ENCODE measurements around the gene RPH3AL. TPM values are rescaled to one million over a fixed set of nuclear protein-coding genes. Genes with fewer than 3 reads are reported as not detected.

RPH3AL gene
- total and polyA plus RNA-seq, 10 of the 15 experiments (the other 5 are each of a cell fraction or from before 2014, with no cell fraction given): 0.04 to 1.2 (median 0.47) TPM; not detected in 2

- no peak for TF ChIP-seq ZNF687 (IDR thresholded peaks at IDR 0.05)
- no peak for TF ChIP-seq KAT2A (conservative IDR thresholded peaks at IDR 0.05; ENCODE audit: control insufficient read depth, low read depth, low read length)
- TF ChIP-seq SMC3 (IDR thresholded peaks at IDR 0.05; ENCODE audit: borderline replicate concordance, low read length): peak; percentile 57
- no peak for TF ChIP-seq CBX3 (IDR thresholded peaks at IDR 0.05; ENCODE audit: borderline replicate concordance, low read depth)
- no peak for TF ChIP-seq SRF (IDR thresholded peaks at IDR 0.05; ENCODE audit: low read depth in 2 of 2, low read length in 2 of 2)
- no peak for TF ChIP-seq JUND (IDR thresholded peaks at IDR 0.05; ENCODE audit: low read depth, low read length)
- TF ChIP-seq RELB (IDR thresholded peaks at IDR 0.05; ENCODE audit: low read depth): no peak
- no peak for TF ChIP-seq POLR2A (IDR thresholded peaks at IDR 0.05; ENCODE audit: low read depth, low read length)
- TF ChIP-seq RAD21 (IDR thresholded peaks at IDR 0.05; ENCODE audit: insufficient read depth, low read depth, low read length): peak; percentile 59
- no peak for TF ChIP-seq NFYA (IDR thresholded peaks at IDR 0.05; ENCODE audit: borderline replicate concordance, low read depth, low read length)
- TF ChIP-seq SIN3A (IDR thresholded peaks at IDR 0.05; ENCODE audit: low read depth, low read length): no peak
- no peak for TF ChIP-seq E2F8 (IDR thresholded peaks at IDR 0.05; ENCODE audit: low read depth, partially characterized antibody)
- no peak for TF ChIP-seq PML (IDR thresholded peaks at IDR 0.05; ENCODE audit: low read length)
- peak; percentile 48 to 63 (median 56) for TF ChIP-seq CTCF (IDR thresholded peaks at IDR 0.05 in 2 of 3, conservative IDR thresholded peaks at IDR 0.05 in 1 of 3; ENCODE audit: control insufficient read depth in 2 of 3, extremely low read depth in 1 of 3, insufficient read depth in 1 of 3, low read depth in 3 of 3, low read length in 3 of 3)
- TF ChIP-seq EZH2 (IDR thresholded peaks at IDR 0.05; ENCODE audit: borderline replicate concordance, control insufficient read depth, low read depth, low read length): no peak
- no peak for TF ChIP-seq STAT3 (IDR thresholded peaks at IDR 0.05; ENCODE audit: low read depth, low read length)
Observed at GRCh38 chr17:164303-165235, 188.0 kb downstream of the RPH3AL start (continued).
